NK-92 treated with Interleukin-12 subunit alpha and Interleukin-12 subunit beta, amount 100 ng/mL, for 24 hours (cell line): ENCODE results near the gene KIF5B.

ENCODE experiments used
- DNase-seq: peaks from one replicate; lab custom pipeline; 2025; lab: John Stamatoyannopoulos, UW

The KIF5B gene

GRCh38 chr10:31961277-31962074 lies 94.7 kb downstream of the KIF5B start:
- no peak for DNase-seq

- DNase-seq: no peak
These were observed 96.6 kb downstream of the KIF5B start for GRCh38 chr10:31959461-31960173.
